ENCODE data around the gene CERS5. TPM values are rescaled to one million over a fixed set of nuclear protein-coding genes. Genes with fewer than 3 reads are reported as not detected.
A peak's percentile ranks its signal among the peaks of the same experiment; 100 is the strongest.

CERS5 gene
- total RNA-seq, 2 experiments from 2014 or later = 27.6 to 36.9 TPM

DNA sequence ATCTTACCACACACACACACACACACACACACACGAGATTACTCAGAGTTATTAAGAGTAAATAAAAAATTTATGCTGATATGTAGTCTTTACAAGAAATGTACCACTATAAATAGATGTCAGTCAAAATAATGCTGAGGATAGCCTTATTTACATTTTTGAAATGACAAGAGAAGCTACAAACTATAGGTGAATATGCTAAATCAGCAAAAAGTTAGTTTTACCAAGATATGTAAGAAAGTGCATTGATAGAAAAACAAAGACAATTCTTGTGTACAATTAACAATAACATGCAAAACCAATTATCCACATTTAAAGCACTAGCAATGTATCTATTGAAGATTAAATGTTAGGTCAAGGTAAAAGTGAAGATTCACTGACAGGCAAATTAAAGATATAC, 46.8 kb upstream of the CERS5 start:
- Histone ChIP-seq H3K9me3 (ENCODE audit: low read length) (no peaks in the 10 kb centered on the region), H2AFZ (ENCODE audit: low read length) (no peak overlapping the region), H3K4me2 (ENCODE audit: low read length) (peak overlapping the region; percentile 70), H3K9me2 (ENCODE audit: insufficient read depth, low read length) (no peaks in the 10 kb centered on the region), H3K36me3 (ENCODE audit: insufficient read depth, low read length) (peaks cover 16% of the 10 kb centered on the region), H3K4me3 (ENCODE audit: low read depth, low read length, poor library complexity, severe bottlenecking) (peak overlapping the region; percentile 30), H3K79me2 (ENCODE audit: insufficient read depth, low read depth, low read length) (peaks cover 53% of the 10 kb centered on the region), H4K20me1 (ENCODE audit: insufficient read depth, low read length) (no peaks in the 10 kb centered on the region), H3K4me1 (ENCODE audit: insufficient read depth, low read length, poor library complexity, severe bottlenecking) (peaks cover 39% of the 10 kb centered on the region), H3K27ac (ENCODE audit: low read depth, low read length, poor library complexity, severe bottlenecking) (peak overlapping the region; percentile 21)
- intact Hi-C loops (cut with micrococcal nuclease; ENCODE audit: unreplicated experiment) = no loop called here
- DNase-seq (ENCODE audit: low spot score) = no peak
- POLR2A ChIA-PET = interaction anchor here (2.6 to 6.2 kb wide), 2 partner anchors 8 to 41 kb away, joined by 6 to 50 read pairs; no protein-coding TSS in a partner anchor
- BruUV-seq (replicated peaks) = no TSS peak
- TF ChIP-seq, protein P1, sequence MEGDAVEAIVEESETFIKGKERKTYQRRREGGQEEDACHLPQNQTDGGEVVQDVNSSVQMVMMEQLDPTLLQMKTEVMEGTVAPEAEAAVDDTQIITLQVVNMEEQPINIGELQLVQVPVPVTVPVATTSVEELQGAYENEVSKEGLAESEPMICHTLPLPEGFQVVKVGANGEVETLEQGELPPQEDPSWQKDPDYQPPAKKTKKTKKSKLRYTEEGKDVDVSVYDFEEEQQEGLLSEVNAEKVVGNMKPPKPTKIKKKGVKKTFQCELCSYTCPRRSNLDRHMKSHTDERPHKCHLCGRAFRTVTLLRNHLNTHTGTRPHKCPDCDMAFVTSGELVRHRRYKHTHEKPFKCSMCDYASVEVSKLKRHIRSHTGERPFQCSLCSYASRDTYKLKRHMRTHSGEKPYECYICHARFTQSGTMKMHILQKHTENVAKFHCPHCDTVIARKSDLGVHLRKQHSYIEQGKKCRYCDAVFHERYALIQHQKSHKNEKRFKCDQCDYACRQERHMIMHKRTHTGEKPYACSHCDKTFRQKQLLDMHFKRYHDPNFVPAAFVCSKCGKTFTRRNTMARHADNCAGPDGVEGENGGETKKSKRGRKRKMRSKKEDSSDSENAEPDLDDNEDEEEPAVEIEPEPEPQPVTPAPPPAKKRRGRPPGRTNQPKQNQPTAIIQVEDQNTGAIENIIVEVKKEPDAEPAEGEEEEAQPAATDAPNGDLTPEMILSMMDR (conservative IDR thresholded peaks at IDR 0.05; ENCODE audit: low read length) = no peak
- TF ChIP-seq EZH2phosphoT487 (IDR thresholded peaks at IDR 0.05; ENCODE audit: borderline replicate concordance, low read depth, low read length) = no peak
- CTCF ChIA-PET (ENCODE audit: unreplicated experiment) = no interaction called here

DNA sequence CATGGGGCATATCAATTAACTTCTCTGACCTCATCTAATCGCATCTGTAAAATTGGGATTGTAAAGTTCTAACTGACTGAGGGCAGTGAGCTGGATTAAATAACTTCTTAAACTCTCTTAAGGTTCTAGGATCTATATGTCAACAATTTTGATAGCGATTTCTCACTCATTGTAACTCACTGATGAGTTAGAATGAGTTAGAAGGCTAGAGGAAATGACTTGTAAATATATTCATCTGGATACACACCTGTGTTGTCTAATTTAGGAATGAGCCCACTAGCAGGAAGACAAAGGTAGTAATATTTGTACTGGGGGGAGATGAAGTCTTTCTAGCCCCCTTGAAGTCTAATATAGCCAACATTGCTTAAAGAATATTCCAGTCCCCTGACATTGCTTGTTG, 46.3 kb upstream of the CERS5 start:
- Histone ChIP-seq H3K79me2 (ENCODE audit: insufficient read depth, low read depth, low read length) (peaks cover 50% of the 10 kb centered on the region), H4K20me1 (ENCODE audit: insufficient read depth, low read length) (no peaks in the 10 kb centered on the region), H3K9me2 (ENCODE audit: insufficient read depth, low read length) (no peaks in the 10 kb centered on the region), H3K9me3 (ENCODE audit: low read length) (no peaks in the 10 kb centered on the region), H3K4me2 (ENCODE audit: low read length) (peak overlapping the region; percentile 70), H3K4me1 (ENCODE audit: insufficient read depth, low read length, poor library complexity, severe bottlenecking) (peaks cover 39% of the 10 kb centered on the region), H3K4me3 (ENCODE audit: low read depth, low read length, poor library complexity, severe bottlenecking) (peak overlapping the region; percentile 30), H2AFZ (ENCODE audit: low read length) (no peak overlapping the region; the same call in 1 of the 2 replicates), H3K36me3 (ENCODE audit: insufficient read depth, low read length) (peaks cover 15% of the 10 kb centered on the region), H3K27ac (ENCODE audit: low read depth, low read length, poor library complexity, severe bottlenecking) (peak overlapping the region; percentile 21)
- POLR2A ChIA-PET = interaction anchor here (0.6 to 6.2 kb wide), 3 partner anchors 8 to 41 kb away, joined by 3 to 50 read pairs (median 6); no protein-coding TSS in a partner anchor
- no TSS peak for BruUV-seq (replicated peaks)
- DNase-seq (ENCODE audit: low spot score) = peak; percentile 13
- no peak for TF ChIP-seq EZH2phosphoT487 (IDR thresholded peaks at IDR 0.05; ENCODE audit: borderline replicate concordance, low read depth, low read length)
- TF ChIP-seq, protein P1 (conservative IDR thresholded peaks at IDR 0.05; ENCODE audit: low read length) = no peak
- CTCF ChIA-PET (ENCODE audit: unreplicated experiment) = no interaction called here
- intact Hi-C loops (cut with micrococcal nuclease; ENCODE audit: unreplicated experiment) = no loop called here

DNA sequence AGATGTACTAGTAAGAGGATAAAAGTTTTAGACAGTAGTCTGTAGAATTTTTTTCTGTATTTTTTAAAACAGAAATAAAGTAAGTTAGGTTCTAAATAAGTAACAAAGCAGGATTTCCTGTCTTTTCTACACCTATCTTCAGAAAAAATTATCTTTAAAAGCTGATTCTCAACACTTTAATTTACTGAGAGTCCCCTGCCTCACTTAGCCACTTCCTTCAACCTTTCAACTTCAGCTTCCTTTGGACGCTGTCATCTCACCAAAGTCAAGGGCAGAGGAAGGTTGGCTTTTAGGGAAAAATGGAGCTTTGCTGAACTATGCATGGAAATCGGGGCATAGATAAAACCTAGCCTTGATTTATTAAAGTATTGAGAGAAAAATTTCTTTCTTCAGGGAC, 44.9 kb upstream of the CERS5 start:
- H3K36me3 ChIP-seq (ENCODE audit: insufficient read depth, low read length) = peaks cover 12% of the 10 kb centered on the region
- H2AFZ ChIP-seq (ENCODE audit: low read length) = peak overlapping the region; percentile 52
- no peaks in the 10 kb centered on the region for H3K9me2 ChIP-seq (ENCODE audit: insufficient read depth, low read length)
- ChIA-PET POLR2A (interaction anchor here (0.7 to 6.2 kb wide), 4 partner anchors 10 to 43 kb away, joined by 3 to 50 read pairs (median 4); no protein-coding TSS in a partner anchor), CTCF (ENCODE audit: unreplicated experiment) (interaction anchor here (1.6 to 1.8 kb wide), 2 partner anchors 9 to 103 kb away, joined by 4 to 6 read pairs; no protein-coding TSS in a partner anchor)
- intact Hi-C loops (cut with micrococcal nuclease; ENCODE audit: unreplicated experiment) = no loop called here
- H3K4me2 ChIP-seq (ENCODE audit: low read length) = peak overlapping the region; percentile 54
- peaks cover 48% of the 10 kb centered on the region for H3K79me2 ChIP-seq (ENCODE audit: insufficient read depth, low read depth, low read length)
- BruUV-seq (replicated peaks) = no TSS peak
- DNase-seq (ENCODE audit: low spot score) = no peak
- H3K9me3 ChIP-seq (ENCODE audit: low read length) = peaks cover 4% of the 10 kb centered on the region; the same call in 1 of the 2 replicates
- peak overlapping the region; percentile 45 for H3K27ac ChIP-seq (ENCODE audit: low read depth, low read length, poor library complexity, severe bottlenecking)
- H3K4me3 ChIP-seq (ENCODE audit: low read depth, low read length, poor library complexity, severe bottlenecking) = no peak overlapping the region
- H4K20me1 ChIP-seq (ENCODE audit: insufficient read depth, low read length) = no peaks in the 10 kb centered on the region
- peaks cover 39% of the 10 kb centered on the region for H3K4me1 ChIP-seq (ENCODE audit: insufficient read depth, low read length, poor library complexity, severe bottlenecking)
- TF ChIP-seq, protein P1 (conservative IDR thresholded peaks at IDR 0.05; ENCODE audit: low read length) = peak; percentile 10; the same call in 1 of the 2 replicates
- TF ChIP-seq EZH2phosphoT487 (IDR thresholded peaks at IDR 0.05; ENCODE audit: borderline replicate concordance, low read depth, low read length) = no peak
